Upper lobe of right lung (tissue), 1 donor: ENCODE measurements around the gene CAMKV. TPM values are rescaled to one million over a fixed set of nuclear protein-coding genes. Genes with fewer than 3 reads are reported as not detected.

ENCODE experiments used
- ATAC-seq: fragments of 200-7000 bp; cut with Tn5 transposase; one replicate; pipeline ENCODE4 v1.9.1; 2020; ENCODE audit warnings: mild to moderate bottlenecking, moderate library complexity
- DNase-seq: peaks from one replicate; pipeline ENCODE4 v3.0.0-alpha.2; 2020
- H3K27ac ChIP-seq: fragments of 200-600 bp; one replicate; pipeline ENCODE4 v1.8.0; 2022
- H3K27me3 ChIP-seq: fragments of 200-600 bp; one replicate; pipeline ENCODE4 v1.8.0; 2022; ENCODE audit warnings: mild to moderate bottlenecking
- H3K36me3 ChIP-seq: fragments of 200-600 bp; one replicate; pipeline ENCODE4 v1.8.0; 2022
- H3K4me1 ChIP-seq: fragments of 200-600 bp; one replicate; pipeline ENCODE4 v1.8.0; 2022
- H3K4me3 ChIP-seq: fragments of 200-600 bp; one replicate; pipeline ENCODE4 v1.8.0; 2022; ENCODE audit warnings: mild to moderate bottlenecking
- H3K9me3 ChIP-seq: fragments of 200-600 bp; one replicate; pipeline ENCODE4 v1.8.0; 2022
- CTCF ChIP-seq: fragments of 200-600 bp; IDR thresholded peaks from one replicate; pipeline ENCODE4 v1.8.0; 2022; ENCODE audit warnings: antibody characterized with exemption
- intact Hi-C: fragments of 100-400 bp; cut with DNase I; formaldehyde crosslinking; loops from one replicate; pipeline ENCODE4 v1.11.0; 2022
- total RNA-seq: library from RNA; stranded (reverse); fragmentation: NEBNext Ultra II Directional; extraction: Animal tissue kit (Norgen Biotek cat#: 25700); gene quantifications from one replicate; pipeline ENCODE4 v1.2.1, GENCODE V29; 2021
- donor health status: DM: no; HTN: yes; CAD: no; lungs with severe emphysema.

The CAMKV gene
- total RNA-seq, 1 donor from 2014 or later, result not detected

GRCh38 chr3:49876567-49876966 lies 6.9 kb upstream of the CAMKV start:
- H3K4me3 ChIP-seq, result no peak overlapping the region
- H3K27ac ChIP-seq, result no peak overlapping the region
- DNase-seq (no peak), ATAC-seq (no peak)
- no peaks in the 10 kb centered on the region for H3K4me1 ChIP-seq
- no peak for TF ChIP-seq CTCF
- H3K9me3 ChIP-seq, result no peaks in the 10 kb centered on the region
- no peaks in the 10 kb centered on the region for H3K27me3 ChIP-seq
- no peaks in the 10 kb centered on the region for H3K36me3 ChIP-seq
- intact Hi-C loops, result no loop called here

- no peak overlapping the region for H3K27ac ChIP-seq
- no peaks in the 10 kb centered on the region for H3K36me3 ChIP-seq
- ATAC-seq (no peak), DNase-seq (no peak)
- intact Hi-C loops, result no loop called here
- no peak overlapping the region for H3K4me3 ChIP-seq
- H3K9me3 ChIP-seq, result no peaks in the 10 kb centered on the region
- TF ChIP-seq CTCF, result no peak
- peaks cover 8% of the 10 kb centered on the region for H3K4me1 ChIP-seq
- H3K27me3 ChIP-seq, result peaks cover 23% of the 10 kb centered on the region
Measured at GRCh38 chr3:49873623-49874022, 3.9 kb upstream of the CAMKV start.

- Histone ChIP-seq H3K27me3 (peaks cover 31% of the 10 kb centered on the region), H3K4me1 (peaks cover 8% of the 10 kb centered on the region), H3K9me3 (no peaks in the 10 kb centered on the region), H3K4me3 (no peak overlapping the region), H3K27ac (no peak overlapping the region), H3K36me3 (no peaks in the 10 kb centered on the region)
- no peak for DNase-seq
- intact Hi-C loops, result no loop called here
- TF ChIP-seq CTCF, result no peak
- no peak for ATAC-seq
Measured at GRCh38 chr3:49872801-49873281, 3.1 kb upstream of the CAMKV start.

- intact Hi-C loops, result no loop called here
- Histone ChIP-seq H3K27ac (no peak overlapping the region), H3K4me1 (peaks cover 8% of the 10 kb centered on the region), H3K9me3 (no peaks in the 10 kb centered on the region), H3K36me3 (no peaks in the 10 kb centered on the region), H3K27me3 (peaks cover 33% of the 10 kb centered on the region), H3K4me3 (no peak overlapping the region)
- no peak for DNase-seq
- TF ChIP-seq CTCF, result no peak
- ATAC-seq, result no peak
Measured at GRCh38 chr3:49871531-49872153, 1.9 kb upstream of the CAMKV start.

GRCh38 chr3:49868862-49869466 lies 742 bp downstream of the CAMKV start:
- H3K27me3 ChIP-seq, result peaks cover 33% of the 10 kb centered on the region
- ATAC-seq, result no peak

More at GRCh38 chr3:49868862-49869466, 742 bp downstream of the CAMKV start:
- intact Hi-C loops, result no loop called here
- Histone ChIP-seq H3K27ac (no peak overlapping the region), H3K36me3 (no peaks in the 10 kb centered on the region), H3K4me1 (peaks cover 8% of the 10 kb centered on the region), H3K9me3 (no peaks in the 10 kb centered on the region), H3K4me3 (peak overlapping the region; percentile 31)
- no peak for DNase-seq
- TF ChIP-seq CTCF, result no peak
